Stomach (tissue), 9 donors: Measurements from ENCODE around the gene NUP160. TPM values are rescaled to one million over a fixed set of nuclear protein-coding genes. Genes with fewer than 3 reads are reported as not detected.

Source experiments
- DNase-seq, 2 donors: peaks; one replicate each; pipeline versions ENCODE4 v3.0.0 to v3.0.0-alpha.2; 2013 to 2019
- H3K27ac ChIP-seq, 5 donors: fragments of 200-600 bp in 4 of 5; sonication (generic) in 4 of 5; one replicate each; pipeline ENCODE4 v1.5.1; 2013 to 2019; ENCODE audit warnings: mild to moderate bottlenecking in 1 of 5, moderate library complexity in 1 of 5
- H3K27me3 ChIP-seq, 3 donors: fragments of 200-600 bp; sonication (generic); one replicate each; pipeline ENCODE4 v1.5.1; 2017 to 2019; ENCODE audit warnings: mixed run types in 1 of 3
- H3K36me3 ChIP-seq, 4 donors: fragments of 200-600 bp; sonication (generic); 1 replicate in 3 of 4; 2 replicates in 1 of 4; pipeline ENCODE4 v1.5.1; 2016 to 2019
- H3K4me1 ChIP-seq, 4 donors: fragments of 200-600 bp; sonication (generic); one replicate each; pipeline ENCODE4 v1.5.1; 2016 to 2019
- H3K4me3 ChIP-seq, 4 donors: fragments of 200-600 bp; sonication (generic) in 3 of 4; one replicate each; pipeline ENCODE4 v1.5.1; 2016 to 2019; ENCODE audit warnings: mild to moderate bottlenecking in 1 of 4
- H3K9me3 ChIP-seq, 4 donors: fragments of 200-600 bp; sonication (generic); one replicate each; pipeline ENCODE4 v1.5.1; 2016 to 2019
- CTCF ChIP-seq, 7 experiments: fragments of 450-650 bp in 4 of 7; fragments of 200-600 bp in 3 of 7; sonication (generic) in 3 of 7; IDR thresholded peaks; one replicate each; pipeline ENCODE4 v1.5.1; 2016 to 2019; ENCODE audit warnings: antibody characterized with exemption in 7 of 7, control low read depth in 2 of 7, mild to moderate bottlenecking in 1 of 7
- EP300 ChIP-seq: sonication (generic); formaldehyde crosslinking; IDR thresholded peaks from one replicate; pipeline ENCODE4 v1.6.1; 2017; ENCODE audit warnings: antibody characterized with exemption
- POLR2A ChIP-seq, 4 donors: fragments of 450-650 bp; IDR thresholded peaks; one replicate each; pipeline ENCODE4 v1.6.1; 2016; ENCODE audit warnings: antibody characterized with exemption in 4 of 4, control low read depth in 2 of 4, mild to moderate bottlenecking in 1 of 4, moderate library complexity in 1 of 4
- POLR2AphosphoS5 ChIP-seq, 3 donors: sonication (generic); formaldehyde crosslinking; IDR thresholded peaks; one replicate each; pipeline ENCODE4 v1.6.1; 2016; ENCODE audit warnings: antibody characterized with exemption in 3 of 3
- WGBS, 5 donors: extraction: QIAGEN DNeasy Blood & Tissue Kit in 3 of 5; methylation state at CpG; one replicate each; pipeline versions ENCODE4 v1.1.5 to v1.1.7; 2013 to 2018; 5-methylcytosine and 5-hydroxymethylcytosine counted together
- intact Hi-C: fragments of 100-400 bp; cut with DNase I; formaldehyde crosslinking; loops from one replicate; pipeline ENCODE4 v1.15.1; 2023; ENCODE audit warnings: low total_unique reads
- polyA plus RNA-seq, 3 donors: library from polyadenylated mRNA; stranded (reverse); fragments of 200-250 nt; gene quantifications; one replicate each; pipeline ENCODE4 v1.2.3, GENCODE V29; 2013
- total RNA-seq, 5 donors: library from RNA; depleted of rRNA; stranded (reverse); fragments of >200 nt; gene quantifications; one replicate each; pipeline versions ENCODE4 v1.1.0 to v1.2.3, GENCODE V29; 2014 to 2016
- donor health status: healthy with polysubstance abuse.
- donor health status: Bipolar disorder and iron deficiency.
- donor health status: healthy.

Gene NUP160
- total and polyA plus RNA-seq, 8 donors: 7.9 to 77.5 (median 12.0) TPM

DNA sequence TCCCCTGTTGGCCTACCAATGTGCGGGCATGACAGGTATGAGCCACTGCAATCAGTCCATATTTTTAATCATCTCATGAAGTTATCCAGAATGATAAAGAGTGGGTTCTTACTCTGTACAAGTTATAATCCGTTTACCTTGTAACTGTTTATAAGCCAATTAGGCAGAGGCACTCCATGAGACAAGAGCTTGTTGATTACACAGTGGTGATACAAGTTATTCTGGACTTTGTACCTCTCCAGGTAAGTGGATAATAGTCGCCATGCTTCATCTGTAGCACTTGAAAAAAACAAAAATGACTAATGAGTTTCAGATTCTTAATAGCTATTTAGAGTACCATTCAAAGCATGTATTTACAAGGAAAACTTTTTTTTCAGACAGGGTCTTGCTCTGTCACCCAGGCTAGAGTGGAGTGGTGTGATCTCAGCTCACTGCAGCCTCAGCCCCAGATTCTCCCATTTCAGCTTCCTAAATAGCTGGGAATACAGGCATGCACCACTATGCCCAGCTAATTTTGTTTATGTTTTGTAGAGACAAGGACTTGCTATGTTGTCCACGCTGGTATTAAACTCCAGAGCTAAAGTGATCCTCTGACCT is 63.3 kb downstream of the NUP160 start:
- no peaks in the 10 kb centered on the region for H3K9me3 ChIP-seq
- H3K4me1 ChIP-seq: no peaks in the 10 kb centered on the region
- TF ChIP-seq POLR2A (IDR thresholded peaks at IDR 0.05) (no peak), CTCF (IDR thresholded peaks at IDR 0.05) (no peak), POLR2AphosphoS5 (IDR thresholded peaks at IDR 0.05) (no peak), EP300 (no peak)
- H3K27me3 ChIP-seq: no peaks in the 10 kb centered on the region
- intact Hi-C loops: no loop called here
- H3K36me3 ChIP-seq: peaks cover 65 to 100% (median 99%) of the 10 kb centered on the region in 4 donors
- H3K4me3 ChIP-seq: no peak overlapping the region
- peak in 1 of 2 donors; percentile 43 for DNase-seq
- no peak overlapping the region for H3K27ac ChIP-seq
- 59 to 77% (median 70%) methylated on average over 4 of the region's 4 CpGs for WGBS, 5 donors

DNA sequence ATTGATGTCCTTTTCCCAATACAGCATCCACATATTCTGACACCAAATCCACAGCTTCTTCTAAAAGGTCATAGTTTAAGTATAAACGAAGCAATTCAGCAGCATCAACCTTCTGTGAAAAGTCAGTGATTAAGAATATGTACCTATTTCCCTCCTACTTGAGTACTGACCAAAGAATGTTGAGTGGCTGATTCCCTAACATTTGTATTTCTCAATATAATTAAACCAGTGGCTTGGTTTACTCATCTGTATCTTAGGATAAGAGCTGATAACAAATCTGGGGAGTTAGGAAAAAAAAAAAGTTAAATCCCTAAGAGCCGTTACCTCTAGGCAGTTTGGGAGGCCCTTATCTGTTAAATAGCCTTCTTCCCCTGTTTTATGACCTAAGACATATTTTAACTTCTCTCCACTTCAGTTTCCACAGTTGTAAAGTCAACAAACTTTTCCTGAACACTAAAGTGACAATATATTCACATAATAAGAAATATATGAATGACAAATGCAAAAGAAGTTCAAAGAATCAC is 65.0 kb downstream of the NUP160 start:
- 40 to 65% (median 56%) methylated on average over 2 of the region's 2 CpGs for WGBS, 5 donors
- intact Hi-C loops: no loop called here
- no peak for DNase-seq
- no peaks in the 10 kb centered on the region for H3K9me3 ChIP-seq
- TF ChIP-seq POLR2A (IDR thresholded peaks at IDR 0.05) (no peak), CTCF (IDR thresholded peaks at IDR 0.05) (no peak), EP300 (no peak), POLR2AphosphoS5 (IDR thresholded peaks at IDR 0.05) (no peak)
- H3K36me3 ChIP-seq: peaks cover 75 to 100% (median 100%) of the 10 kb centered on the region in 4 donors
- H3K27me3 ChIP-seq: no peaks in the 10 kb centered on the region
- H3K4me1 ChIP-seq: no peaks in the 10 kb centered on the region
- no peak overlapping the region for H3K27ac ChIP-seq
- H3K4me3 ChIP-seq: no peak overlapping the region

DNA sequence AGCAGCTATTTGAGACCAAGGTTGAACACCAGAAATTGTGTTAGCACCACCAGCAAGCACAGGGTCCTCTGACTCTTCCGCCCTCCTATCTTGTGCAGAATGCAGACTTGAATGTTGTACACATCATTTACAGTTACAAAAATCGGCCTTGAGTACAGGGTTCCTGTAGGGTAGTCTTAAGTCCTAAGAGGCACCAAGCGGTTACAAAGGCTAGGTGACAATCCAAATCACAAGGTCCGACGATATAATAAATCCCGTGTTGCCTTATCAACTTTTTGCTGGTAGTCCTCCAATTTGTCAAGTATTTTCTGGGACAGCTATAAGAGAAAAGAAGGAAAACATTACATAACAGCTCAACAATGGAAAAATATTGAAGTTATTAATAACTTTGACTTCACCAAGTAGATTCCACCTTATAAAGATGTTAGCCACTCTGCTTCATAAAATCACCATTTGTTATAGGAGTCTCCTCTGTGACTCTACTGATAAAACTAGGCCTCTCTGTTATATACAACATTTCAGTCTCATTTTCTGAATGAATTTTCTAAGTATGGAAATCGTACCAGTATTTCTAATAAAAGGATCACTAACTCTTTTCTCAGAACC is 69.2 kb downstream of the NUP160 start:
- Histone ChIP-seq H3K27me3 (no peaks in the 10 kb centered on the region), H3K4me3 (no peak overlapping the region), H3K9me3 (no peaks in the 10 kb centered on the region), H3K27ac (no peak overlapping the region), H3K36me3 (peaks cover 60 to 96% (median 94%) of the 10 kb centered on the region in 4 donors), H3K4me1 (no peaks in the 10 kb centered on the region)
- no peak for TF ChIP-seq POLR2A (IDR thresholded peaks at IDR 0.05)
- TF ChIP-seq POLR2AphosphoS5 (IDR thresholded peaks at IDR 0.05): no peak
- no peak for TF ChIP-seq EP300
- WGBS, 5 donors: 82 to 91% (median 83%) methylated on average over 7 of the region's 7 CpGs
- intact Hi-C loops: no loop called here
- DNase-seq: no peak

DNA sequence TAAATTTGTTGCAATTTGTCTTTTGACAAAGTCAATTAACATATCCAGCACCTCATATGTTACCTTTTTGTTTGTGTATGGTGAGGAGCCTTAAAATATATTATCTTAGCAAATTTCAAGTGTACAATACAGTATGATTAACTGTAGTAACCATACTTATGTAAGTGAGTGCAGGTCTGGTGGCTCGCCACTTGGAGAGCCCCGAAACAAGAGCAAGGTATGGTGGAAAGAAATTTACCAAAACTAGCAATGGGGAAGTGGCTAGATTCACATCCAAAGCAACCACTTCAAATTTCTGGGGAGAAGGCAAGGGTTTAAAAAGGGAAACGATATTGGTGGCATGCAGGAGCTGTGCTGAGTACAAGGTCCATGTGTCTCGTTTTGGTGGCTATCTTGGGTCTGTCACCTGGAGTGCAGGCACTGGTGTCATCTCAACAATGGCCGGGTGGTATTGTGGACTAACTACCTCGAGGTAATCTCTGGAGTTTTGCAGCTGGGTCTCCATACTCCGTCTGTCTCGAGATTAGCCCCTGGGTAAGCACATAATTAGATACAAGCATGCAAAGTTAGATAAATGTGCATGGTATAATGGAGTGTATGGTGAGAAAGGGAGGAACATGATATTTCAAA is 72.8 kb downstream of the NUP160 start:
- intact Hi-C loops: no loop called here
- 84 to 90% (median 87%) methylated on average over 8 of the region's 8 CpGs for WGBS, 5 donors

More for the DNA sequence above, 72.8 kb downstream of the NUP160 start:
- Histone ChIP-seq H3K27ac (no peak overlapping the region), H3K9me3 (no peaks in the 10 kb centered on the region), H3K36me3 (peaks cover 35 to 60% (median 58%) of the 10 kb centered on the region in 4 donors), H3K4me3 (no peak overlapping the region), H3K27me3 (no peaks in the 10 kb centered on the region), H3K4me1 (no peaks in the 10 kb centered on the region)
- no peak for TF ChIP-seq POLR2A (IDR thresholded peaks at IDR 0.05)
- no peak for TF ChIP-seq EP300
- TF ChIP-seq CTCF (IDR thresholded peaks at IDR 0.05): no peak
- no peak for TF ChIP-seq POLR2AphosphoS5 (IDR thresholded peaks at IDR 0.05)
- no peak for DNase-seq
